Measurements from ENCODE around the gene NASP. TPM values are rescaled to one million over a fixed set of nuclear protein-coding genes. Genes with fewer than 3 reads are reported as not detected.

The NASP gene
- total RNA-seq, 3 donors from 2014 or later (not counting 1 experiment from before 2014, with no cell fraction given), result 109 to 171 (median 121) TPM

DNA sequence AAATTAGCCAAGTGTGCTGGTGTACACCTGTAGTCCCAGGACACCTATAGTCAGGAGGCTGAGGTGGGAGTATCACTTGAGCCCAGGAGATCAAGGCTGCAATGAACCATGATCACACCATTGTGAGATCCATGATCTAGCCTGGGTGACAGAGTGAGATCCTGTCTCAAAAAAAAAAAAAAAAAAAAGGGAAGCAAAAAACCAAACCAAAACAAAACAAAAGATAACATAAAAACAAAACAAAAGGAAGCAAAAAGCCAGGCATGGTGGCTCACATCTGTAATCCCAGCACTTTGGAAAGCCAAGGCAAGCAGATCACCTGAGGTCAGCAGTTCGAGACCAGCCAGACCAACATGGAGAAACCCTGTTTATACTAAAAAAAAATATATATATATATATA is 42.6 kb upstream of the NASP start:
- Mint-ChIP-seq H3K27me3 (ENCODE audit: low read depth in 2 of 2) (peaks cover 19 to 36% of the 10 kb centered on the region in 2 donors), H3K9me3 (no peaks in the 10 kb centered on the region), H3K36me3 (no peaks in the 10 kb centered on the region), H3K4me3 (no peak overlapping the region), H3K4me1 (peaks cover 10 to 16% of the 10 kb centered on the region in 2 donors), H3K27ac (peak overlapping the region; percentile 40 to 54)
- Histone ChIP-seq H3K4me1 (ENCODE audit: control insufficient read depth, insufficient read depth, low read length) (peaks cover 35% of the 10 kb centered on the region), H3K4me3 (ENCODE audit: low read length) (no peak overlapping the region), H3K27ac (ENCODE audit: low read length) (no peak overlapping the region), H3K9me3 (ENCODE audit: control insufficient read depth, insufficient read depth, low read length) (no peaks in the 10 kb centered on the region), H3K27me3 (ENCODE audit: control insufficient read depth, insufficient read depth, low read length) (peaks cover 7% of the 10 kb centered on the region), H3K36me3 (ENCODE audit: control insufficient read depth, insufficient read depth, low read length) (no peaks in the 10 kb centered on the region)
- intact Hi-C loops (cut with micrococcal nuclease), result no loop called here
- WGBS (ENCODE audit: insufficient coverage), result no CpG with 5 or more reads among the region's 1 CpG
- no peak for DNase-seq
- no peak for ATAC-seq
- TF ChIP-seq, protein P1, sequence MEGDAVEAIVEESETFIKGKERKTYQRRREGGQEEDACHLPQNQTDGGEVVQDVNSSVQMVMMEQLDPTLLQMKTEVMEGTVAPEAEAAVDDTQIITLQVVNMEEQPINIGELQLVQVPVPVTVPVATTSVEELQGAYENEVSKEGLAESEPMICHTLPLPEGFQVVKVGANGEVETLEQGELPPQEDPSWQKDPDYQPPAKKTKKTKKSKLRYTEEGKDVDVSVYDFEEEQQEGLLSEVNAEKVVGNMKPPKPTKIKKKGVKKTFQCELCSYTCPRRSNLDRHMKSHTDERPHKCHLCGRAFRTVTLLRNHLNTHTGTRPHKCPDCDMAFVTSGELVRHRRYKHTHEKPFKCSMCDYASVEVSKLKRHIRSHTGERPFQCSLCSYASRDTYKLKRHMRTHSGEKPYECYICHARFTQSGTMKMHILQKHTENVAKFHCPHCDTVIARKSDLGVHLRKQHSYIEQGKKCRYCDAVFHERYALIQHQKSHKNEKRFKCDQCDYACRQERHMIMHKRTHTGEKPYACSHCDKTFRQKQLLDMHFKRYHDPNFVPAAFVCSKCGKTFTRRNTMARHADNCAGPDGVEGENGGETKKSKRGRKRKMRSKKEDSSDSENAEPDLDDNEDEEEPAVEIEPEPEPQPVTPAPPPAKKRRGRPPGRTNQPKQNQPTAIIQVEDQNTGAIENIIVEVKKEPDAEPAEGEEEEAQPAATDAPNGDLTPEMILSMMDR (IDR thresholded peaks at IDR 0.05), result no peak

DNA sequence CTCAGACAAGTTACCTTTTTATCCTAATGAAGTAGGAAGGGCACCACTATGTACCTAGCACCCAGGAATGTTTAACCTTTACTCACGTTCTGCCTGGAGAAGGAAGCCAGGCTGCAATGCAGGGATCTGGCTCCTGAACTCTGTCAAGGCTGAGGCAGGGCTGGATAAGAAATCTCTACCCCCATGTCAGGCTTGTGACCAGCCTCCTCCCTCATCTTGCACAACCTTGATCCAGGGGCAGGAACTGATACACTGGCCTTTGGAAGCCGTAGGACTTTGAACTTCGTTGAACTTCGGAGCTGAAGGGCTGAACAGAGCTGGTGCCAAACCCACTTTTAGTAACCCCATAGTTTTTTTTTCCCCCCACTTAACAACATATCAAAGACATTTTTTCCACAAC is 41.2 kb upstream of the NASP start:
- no peak overlapping the region for H3K27ac ChIP-seq (ENCODE audit: low read length)
- Mint-ChIP-seq H3K4me1 (peaks cover 10 to 16% of the 10 kb centered on the region in 2 donors), H3K4me3 (no peak overlapping the region), H3K36me3 (no peaks in the 10 kb centered on the region), H3K27me3 (ENCODE audit: low read depth in 2 of 2) (peaks cover 18 to 23% of the 10 kb centered on the region in 2 donors), H3K9me3 (no peaks in the 10 kb centered on the region), H3K27ac (peak overlapping the region in 1 of 2 donors; percentile 46)
- H3K4me1 ChIP-seq (ENCODE audit: control insufficient read depth, insufficient read depth, low read length), result peaks cover 35% of the 10 kb centered on the region
- no peak for DNase-seq
- peaks cover 7% of the 10 kb centered on the region for H3K27me3 ChIP-seq (ENCODE audit: control insufficient read depth, insufficient read depth, low read length)
- TF ChIP-seq, protein P1 (IDR thresholded peaks at IDR 0.05), result no peak
- ATAC-seq, result no peak
- intact Hi-C loops (cut with micrococcal nuclease), result no loop called here
- H3K36me3 ChIP-seq (ENCODE audit: control insufficient read depth, insufficient read depth, low read length), result no peaks in the 10 kb centered on the region
- H3K4me3 ChIP-seq (ENCODE audit: low read length), result no peak overlapping the region
- H3K9me3 ChIP-seq (ENCODE audit: control insufficient read depth, insufficient read depth, low read length), result no peaks in the 10 kb centered on the region
- WGBS (ENCODE audit: insufficient coverage), result 77% methylated on average over 3 of the region's 4 CpGs

DNA sequence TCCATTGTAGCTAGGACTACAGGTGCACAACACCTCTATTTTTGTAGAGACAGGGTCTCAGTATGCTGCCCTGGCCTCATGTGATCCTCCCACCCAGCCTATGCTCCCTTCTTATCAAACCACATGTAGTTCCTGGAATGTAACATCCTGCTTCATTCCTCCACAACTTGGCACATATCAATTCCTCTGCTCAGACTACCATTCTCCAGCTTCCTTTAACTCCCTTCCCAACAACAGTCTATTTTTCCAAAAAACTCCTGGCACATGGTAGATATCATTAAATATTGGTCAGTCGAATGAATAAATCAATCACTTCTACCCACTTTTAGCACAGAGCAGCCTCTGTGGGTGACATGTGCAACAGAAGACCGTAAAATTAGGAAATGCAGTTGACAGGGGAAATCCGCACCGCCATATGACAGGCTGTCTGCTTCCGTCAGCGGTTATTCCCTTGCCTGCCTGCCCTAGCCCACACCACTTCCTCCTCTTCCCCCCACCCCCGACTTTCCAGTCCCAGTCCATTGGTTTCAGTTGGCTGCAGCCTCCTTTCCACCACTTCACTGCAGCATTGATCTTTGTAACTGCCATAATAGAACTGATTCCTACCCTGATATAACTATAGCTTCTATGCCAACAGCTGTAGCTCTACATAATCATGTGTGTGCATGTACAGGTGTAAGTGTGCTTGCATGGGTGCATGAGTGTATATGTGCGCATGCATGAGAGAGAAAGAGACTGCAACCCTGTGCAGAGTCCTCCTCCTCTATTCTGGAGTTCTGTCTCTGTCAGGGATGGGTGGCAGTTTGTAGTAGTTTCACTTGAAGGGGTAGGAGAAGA is 40.0 kb upstream of the NASP start:
- H3K9me3 Mint-ChIP-seq, result no peaks in the 10 kb centered on the region

More for the DNA sequence above, 40.0 kb upstream of the NASP start:
- Mint-ChIP-seq H3K27me3 (ENCODE audit: low read depth in 2 of 2) (peaks cover 18 to 23% of the 10 kb centered on the region in 2 donors), H3K36me3 (no peaks in the 10 kb centered on the region), H3K27ac (peak overlapping the region; percentile 70 to 84), H3K4me3 (peak overlapping the region; percentile 65), H3K4me1 (peaks cover 10 to 16% of the 10 kb centered on the region in 2 donors)
- intact Hi-C loops (cut with micrococcal nuclease), result no loop called here
- no peak overlapping the region for H3K4me3 ChIP-seq (ENCODE audit: low read length)
- no peaks in the 10 kb centered on the region for H3K9me3 ChIP-seq (ENCODE audit: control insufficient read depth, insufficient read depth, low read length)
- peaks cover 7% of the 10 kb centered on the region for H3K27me3 ChIP-seq (ENCODE audit: control insufficient read depth, insufficient read depth, low read length)
- peak; percentile 95 to 98 (median 95) for ATAC-seq
- no peaks in the 10 kb centered on the region for H3K36me3 ChIP-seq (ENCODE audit: control insufficient read depth, insufficient read depth, low read length)
- DNase-seq, result peak; percentile 57 to 94
- peak overlapping the region; percentile 61 for H3K27ac ChIP-seq (ENCODE audit: low read length)
- H3K4me1 ChIP-seq (ENCODE audit: control insufficient read depth, insufficient read depth, low read length), result peaks cover 35% of the 10 kb centered on the region
- 2% methylated on average over 8 of the region's 8 CpGs for WGBS (ENCODE audit: insufficient coverage)
- TF ChIP-seq, protein P1 (IDR thresholded peaks at IDR 0.05), result no peak
